Endometrial microvascular endothelial cells (primary cell): Measurements from ENCODE around the gene DFFB. TPM values are rescaled to one million over a fixed set of nuclear protein-coding genes. Genes with fewer than 3 reads are reported as not detected.

ENCODE experiments used
- in situ Hi-C: cut with HindIII; loops from 2 replicates; pipeline ENCODE4 v1.10.0; 2017; ENCODE audit warnings: low sequenced_read_pairs, low pct_unique_long_range_greater_than_20kb; ENCODE audit errors: inconsistent ontology term
- total RNA-seq: library from RNA; depleted of rRNA; stranded (reverse); fragments of >200 nt; gene quantifications from one replicate; pipeline ENCODE4 v1.2.3, GENCODE V29; 2015; ENCODE audit errors: inconsistent ontology term

Gene DFFB
- total RNA-seq, 1 donor from 2014 or later: 20.2 TPM

DNA sequence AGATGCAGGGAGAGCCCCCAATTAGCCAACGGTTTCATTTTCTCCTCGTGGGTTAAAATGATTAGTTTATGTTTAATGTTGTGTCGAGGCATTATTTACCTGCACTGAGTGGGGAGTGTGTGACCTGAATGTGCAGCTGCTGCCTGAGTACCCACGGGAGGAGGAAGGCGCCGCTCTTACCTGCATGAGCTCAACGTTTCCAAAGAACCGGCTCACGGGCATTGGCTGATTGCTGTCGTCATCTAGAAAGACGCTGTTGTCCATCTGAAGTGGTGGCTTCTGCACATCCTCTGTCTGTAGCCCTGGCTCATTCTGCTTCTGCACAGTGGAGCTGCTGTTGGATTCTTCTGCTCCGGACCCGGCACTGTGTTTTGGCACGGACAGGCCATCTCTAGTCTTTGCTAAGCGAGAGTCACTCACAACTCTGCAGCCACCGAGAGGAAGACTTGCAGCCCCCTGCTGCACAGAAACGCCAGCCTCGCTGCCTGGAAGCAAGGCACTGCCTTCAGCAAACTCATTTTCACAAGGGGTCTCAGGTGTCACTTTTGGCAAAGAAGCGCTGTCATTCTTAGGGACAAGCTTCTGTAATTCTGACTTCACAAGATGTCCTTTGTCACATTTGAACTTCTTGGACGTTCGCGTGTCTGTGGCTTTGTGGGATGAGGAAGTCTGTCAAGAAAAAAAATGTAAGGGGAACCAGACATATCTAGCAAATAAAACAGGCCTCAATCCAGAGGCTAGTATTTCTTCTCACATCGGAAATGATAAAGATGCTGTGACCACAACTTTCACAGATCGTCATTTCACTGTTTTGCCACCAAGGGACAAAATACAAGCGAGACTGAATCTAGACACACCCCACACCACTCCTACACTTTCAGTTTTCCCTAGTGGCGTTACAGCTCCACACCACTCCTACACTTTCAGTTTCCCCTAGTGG, 33.4 kb downstream of the DFFB start:
- in situ Hi-C loops: no loop called here

DNA sequence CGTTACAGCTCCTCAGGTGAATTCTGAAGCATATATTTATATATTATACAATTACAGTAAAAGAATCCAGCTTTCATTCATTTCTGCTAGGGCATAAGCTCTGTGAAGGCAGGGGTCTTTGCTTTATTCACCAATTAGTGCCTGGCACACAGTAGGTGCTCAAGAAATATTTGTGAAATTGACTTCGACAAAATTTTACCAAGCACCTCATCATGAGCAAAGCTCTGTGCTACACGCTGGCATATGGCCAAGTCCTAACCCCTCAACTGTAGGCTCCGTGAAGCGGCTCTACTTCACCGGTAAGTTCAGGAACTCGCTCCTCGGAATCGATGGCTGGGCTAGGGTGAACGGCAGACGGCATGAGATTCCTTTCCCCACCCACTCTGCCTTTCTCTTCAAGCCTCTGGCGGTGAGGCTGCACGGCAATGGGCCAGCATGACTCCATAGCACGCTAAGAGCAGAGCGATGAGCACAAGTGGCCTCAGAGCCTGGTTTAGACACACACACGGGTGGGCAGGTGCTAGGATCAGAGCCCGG, 34.1 kb downstream of the DFFB start:
- in situ Hi-C loops: no loop called here

DNA sequence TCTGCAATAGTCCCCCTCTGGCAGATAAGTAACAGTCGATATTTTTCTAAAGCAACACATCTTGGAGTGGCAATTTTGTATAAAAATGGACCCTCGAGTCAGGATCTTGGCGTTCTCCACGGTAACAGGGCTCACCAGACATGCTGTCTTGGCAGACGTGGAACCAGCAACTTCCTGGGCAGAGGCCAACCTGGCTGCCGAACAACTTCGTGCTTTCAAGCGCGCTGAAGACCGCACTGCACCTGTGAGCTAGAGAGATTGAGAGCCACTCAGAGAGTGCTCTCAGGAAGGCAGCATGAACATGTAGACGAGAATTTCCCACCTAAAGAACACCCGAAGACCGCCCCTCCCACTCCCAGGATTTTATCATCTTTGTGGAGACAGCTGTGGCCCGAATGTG, 35.5 kb downstream of the DFFB start:
- in situ Hi-C loops: no loop called here

DNA sequence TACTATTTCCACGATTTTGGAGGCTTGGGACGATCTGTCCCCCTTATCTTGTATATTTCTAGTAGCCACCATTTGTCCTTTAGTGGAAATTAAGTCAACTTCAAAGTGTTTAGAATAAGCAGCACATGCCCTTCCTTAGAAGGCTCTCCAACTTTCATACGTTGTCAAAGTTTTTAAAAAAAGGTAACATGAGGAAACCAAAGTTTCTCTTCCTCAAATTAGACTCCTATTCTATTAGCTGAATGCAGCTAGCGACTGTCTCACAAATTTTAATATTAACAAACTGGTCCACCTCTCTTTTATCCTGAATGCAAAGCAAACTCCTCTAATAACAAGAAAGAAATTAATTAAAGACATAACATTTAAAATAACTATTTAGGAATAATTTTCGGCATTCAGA, 35.9 kb downstream of the DFFB start:
- in situ Hi-C loops: no loop called here

DNA sequence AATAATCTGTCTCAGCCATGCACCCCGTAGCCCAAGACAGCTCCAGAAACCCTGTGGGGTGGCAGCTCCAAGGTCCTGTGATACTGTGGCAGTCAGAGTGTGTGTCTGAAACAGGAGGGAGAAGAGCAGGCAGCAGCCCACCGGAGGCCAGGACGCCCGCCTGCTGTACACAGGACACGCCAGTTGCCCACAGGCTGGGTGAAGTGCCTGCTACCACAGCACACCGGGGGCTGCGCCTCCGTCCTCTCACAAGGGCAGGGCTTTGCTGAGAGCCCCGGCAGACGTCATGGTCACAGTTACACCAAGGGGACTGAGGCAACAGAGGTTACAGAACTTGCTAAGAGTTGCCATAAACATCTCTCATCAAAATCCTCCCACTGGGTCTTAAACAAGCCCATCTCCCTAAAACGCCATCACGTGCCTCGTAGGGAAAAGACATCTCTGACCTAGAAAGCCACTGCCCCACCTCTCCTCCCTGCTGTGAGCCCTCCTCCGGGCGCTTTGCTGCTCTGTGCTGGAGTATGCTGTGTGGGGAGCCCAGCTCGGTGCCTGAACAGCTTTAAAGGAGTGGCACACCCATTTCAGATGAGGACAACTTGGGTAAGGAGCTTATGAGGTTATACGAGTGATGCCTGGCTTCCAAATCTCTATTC, 37.5 kb downstream of the DFFB start:
- in situ Hi-C loops: no loop called here

DNA sequence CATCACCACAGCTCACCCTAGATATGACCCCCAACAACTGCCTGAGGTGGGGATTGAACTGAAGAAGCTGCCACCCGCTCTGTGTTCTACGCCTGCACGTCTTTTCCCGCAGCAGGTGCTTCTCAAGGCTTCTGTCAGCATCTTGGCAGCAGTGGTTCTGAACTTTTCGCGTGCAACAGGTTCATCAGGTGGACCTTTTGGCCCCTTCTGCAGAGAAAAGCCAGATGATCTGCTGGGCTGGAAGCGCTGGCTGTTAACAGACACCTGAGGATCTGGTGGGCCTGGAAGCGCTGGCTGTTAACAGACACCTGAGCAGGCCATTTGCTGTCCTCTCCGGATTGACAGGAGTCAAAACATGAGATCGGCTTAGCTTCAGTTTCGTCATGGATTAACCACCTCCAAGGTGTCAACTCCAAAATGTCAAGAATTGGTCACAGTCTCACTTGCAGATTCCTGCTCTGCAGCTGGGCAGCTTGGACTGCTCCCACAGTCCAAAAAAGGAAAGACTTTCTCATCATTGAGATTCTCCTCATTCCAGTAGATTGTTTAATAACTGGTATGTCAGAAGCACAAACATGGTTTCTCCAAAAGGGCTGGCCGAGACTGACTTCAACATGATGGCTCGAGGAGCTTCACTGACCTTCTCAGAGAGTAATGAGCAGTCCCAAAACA, 38.1 kb downstream of the DFFB start:
- in situ Hi-C loops: no loop called here

DNA sequence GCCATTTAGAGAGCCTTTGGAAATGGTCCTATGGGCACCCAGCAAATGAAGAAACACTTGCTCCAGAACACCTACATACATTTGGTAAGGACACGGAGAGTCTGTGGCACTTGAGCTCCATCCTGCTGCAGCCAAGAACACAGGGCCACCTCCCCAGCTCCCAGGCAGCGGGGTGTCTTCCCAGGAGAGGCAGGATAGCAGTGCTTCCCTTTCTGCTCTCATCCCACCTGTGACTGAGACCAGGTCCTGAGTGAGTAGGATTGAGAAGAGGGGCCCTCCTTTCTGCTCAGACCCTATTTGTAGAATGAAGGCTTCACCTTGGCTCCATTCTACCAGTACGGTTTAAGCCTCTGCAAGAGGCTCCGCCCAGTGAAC, 38.7 kb downstream of the DFFB start:
- in situ Hi-C loops: no loop called here

DNA sequence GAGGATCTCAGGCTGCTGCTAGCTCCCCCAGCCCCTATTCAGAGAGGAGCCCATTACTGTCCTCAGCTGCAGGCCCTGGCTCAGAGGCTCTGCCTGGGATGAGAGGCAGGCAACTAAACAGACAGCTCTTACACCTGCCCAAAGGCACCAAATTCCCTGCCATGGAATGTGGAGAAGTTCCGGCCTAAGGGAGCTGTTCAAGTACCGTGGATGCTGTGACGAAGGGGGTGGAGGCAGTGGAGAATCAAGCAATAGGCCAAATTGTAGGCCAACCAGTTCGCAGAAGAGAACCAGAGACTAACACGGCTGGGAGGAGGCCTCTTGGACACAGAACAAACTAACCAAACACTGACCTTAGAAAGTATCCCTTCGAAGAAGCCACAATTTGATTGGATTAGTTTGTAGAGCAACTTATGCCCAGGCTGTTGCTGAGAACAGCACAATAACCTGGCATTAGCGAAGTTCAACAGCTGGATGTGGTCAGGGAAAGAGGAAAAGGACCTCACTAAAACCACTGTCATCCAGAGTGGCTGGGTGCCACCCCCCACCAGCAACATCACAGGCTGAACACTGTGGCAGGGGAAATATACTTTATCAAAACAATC, 39.2 kb downstream of the DFFB start:
- in situ Hi-C loops: no loop called here

DNA sequence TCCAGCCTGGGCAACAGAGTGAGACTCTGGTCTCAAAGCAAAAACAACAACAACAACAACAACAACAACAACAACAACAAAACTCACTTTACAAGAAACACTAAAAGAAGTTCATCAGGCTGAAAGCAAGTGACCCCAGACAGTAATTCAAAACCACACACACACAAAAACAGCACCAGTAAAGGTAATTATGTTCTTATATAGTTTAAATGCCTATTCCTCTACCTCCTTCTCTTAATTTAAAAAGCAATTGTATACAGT, 41.1 kb downstream of the DFFB start:
- in situ Hi-C loops: no loop called here

DNA sequence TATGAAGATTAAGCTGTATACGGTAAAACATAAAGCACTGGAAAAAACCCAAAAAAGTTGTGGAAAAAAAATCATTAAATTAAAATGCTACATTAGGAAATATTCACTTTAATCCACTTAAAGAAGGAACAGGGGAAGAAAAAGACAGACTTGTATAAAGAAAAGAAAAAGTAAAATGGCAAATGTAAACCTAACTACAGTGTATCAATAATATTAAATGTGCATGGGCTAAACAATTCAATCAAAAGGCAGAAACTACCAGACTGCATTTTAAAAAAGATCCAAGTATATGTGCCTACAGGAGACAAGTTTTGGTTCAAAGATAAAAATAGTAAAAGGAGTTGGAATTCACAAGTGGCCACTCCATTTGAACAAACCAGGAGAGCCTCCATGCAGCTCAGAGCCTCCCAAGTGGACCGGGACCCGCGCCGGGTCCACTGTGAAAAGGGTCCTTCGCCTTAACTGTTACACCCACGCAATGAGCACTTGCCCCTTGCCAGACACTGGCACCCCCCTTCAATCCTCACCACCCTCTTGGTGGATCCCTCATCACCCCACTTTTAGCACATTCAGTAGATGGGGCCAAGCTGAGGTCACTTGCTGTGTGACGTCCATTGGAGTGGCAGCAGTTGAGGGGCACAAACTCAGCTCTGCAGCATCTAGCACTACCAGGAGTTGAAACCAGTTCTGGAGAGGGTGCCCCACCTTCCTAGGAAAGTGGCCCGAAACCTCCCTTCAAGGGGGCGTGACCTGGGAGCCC, 41.9 kb downstream of the DFFB start:
- in situ Hi-C loops: no loop called here

DNA sequence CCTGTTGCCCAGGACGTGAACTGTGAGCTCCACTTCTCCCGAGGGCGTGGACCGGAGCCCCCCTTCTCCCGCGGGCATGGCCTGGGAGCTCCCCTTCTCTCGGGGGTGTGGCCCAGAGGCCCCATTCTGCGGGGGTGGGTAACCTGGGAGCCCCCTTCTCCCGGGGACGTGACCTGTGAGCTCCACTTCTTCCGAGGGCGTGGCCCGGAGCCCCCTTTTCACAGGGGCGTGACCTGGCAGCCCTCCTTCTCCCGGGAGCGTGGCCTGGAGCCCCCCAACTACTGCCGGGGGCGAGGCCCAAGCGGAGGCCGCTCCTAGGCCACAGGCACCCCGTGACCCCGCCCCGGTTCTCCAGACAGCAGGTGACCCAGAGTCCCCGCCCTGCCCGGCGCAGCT, 42.5 kb downstream of the DFFB start:
- in situ Hi-C loops: no loop called here

DNA sequence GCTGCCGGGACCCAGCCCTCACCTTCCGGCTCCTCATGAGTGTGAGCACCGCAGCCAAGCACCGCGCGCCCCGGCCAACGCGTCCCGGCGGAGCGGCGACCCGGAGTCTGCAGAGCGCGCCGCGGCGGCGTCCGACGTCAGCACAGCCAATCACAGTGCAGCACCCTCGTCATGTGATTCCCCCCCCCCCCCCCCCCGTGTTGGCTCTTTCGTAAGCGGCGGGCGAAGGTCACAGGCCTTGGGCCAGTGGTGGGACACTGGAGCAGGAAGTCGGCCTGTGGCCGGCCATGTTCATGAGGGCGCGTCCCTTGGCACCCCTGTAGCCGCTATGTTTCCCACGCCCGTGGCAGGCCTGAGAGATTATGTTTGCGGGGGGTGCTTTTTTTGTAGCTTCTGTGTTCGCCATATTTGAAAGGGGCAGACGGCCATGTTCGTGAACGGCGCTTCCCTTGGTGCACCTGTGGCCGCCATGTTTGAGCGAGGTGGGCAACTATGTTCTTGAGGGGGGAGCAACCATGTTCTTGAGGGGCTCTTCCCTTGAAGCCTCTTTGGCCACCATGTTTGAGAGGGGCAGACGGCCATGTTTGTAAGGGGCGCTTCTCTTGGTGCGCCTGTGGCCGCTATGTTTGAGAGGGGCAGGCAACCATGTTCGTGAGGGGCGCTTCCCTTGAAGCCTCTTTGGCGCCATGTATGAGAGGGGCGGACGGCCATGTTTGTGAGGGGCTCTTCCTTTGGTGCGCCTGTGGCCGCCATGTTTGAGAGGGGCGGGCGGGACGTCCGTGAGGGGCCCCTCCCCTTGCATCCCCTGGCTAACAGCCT, 43.1 kb downstream of the DFFB start, which contains the start of gene C1orf174:
Gene C1orf174 (minus strand): TSS at position 123 of the 819 bp plus-strand sequence. CDS start 86 bp downstream, at position 37.
- in situ Hi-C loops: no loop called here

DNA sequence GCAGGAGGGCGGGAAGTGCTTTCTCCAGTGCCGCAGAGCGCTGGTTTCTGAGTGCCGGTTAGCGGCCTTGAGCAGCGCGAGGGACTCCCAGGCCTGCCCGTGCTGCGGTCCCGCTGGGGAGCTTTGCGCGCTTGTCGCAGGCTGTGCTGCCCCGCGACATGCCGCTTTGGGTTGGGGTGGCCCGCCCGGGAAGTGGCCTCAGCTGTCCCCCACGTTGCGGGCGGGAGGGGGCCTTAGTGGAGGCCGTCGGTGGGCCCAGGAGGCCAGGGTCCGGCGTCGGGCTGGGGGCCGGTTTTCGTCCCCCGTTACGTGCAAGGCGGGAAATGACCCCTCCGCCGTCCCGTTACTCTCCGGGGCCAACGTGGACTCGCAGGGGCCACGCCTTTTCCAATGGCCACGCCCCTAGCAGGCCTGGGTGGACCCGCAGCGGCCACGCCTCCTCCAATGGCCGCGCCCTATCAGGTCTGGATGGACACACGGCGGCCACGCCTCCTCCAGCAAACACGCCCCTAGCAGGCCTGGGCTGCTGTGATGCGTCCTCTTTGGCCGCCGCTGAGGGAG, 43.8 kb downstream of the DFFB start:
- in situ Hi-C loops: no loop called here

DNA sequence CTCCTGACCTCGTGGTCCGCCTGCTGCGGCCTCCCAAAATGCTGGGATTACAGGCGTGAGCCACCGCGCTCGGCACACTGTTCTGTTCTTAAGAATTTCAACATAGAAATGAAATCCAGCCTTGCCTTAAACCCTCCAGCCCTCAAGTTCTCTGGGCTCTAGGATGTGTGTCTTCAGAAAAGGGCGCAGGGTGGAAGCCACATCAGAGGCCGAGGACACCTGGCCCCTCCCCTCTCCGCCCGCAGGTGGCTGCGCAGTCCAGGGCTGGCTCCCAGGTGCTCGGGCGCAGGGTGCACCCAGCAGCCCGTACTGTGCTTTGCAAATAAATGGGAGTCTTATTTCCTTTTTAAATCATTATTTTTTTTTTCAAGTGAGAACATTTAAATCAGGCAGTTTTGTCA, 44.8 kb downstream of the DFFB start:
- in situ Hi-C loops: no loop called here

DNA sequence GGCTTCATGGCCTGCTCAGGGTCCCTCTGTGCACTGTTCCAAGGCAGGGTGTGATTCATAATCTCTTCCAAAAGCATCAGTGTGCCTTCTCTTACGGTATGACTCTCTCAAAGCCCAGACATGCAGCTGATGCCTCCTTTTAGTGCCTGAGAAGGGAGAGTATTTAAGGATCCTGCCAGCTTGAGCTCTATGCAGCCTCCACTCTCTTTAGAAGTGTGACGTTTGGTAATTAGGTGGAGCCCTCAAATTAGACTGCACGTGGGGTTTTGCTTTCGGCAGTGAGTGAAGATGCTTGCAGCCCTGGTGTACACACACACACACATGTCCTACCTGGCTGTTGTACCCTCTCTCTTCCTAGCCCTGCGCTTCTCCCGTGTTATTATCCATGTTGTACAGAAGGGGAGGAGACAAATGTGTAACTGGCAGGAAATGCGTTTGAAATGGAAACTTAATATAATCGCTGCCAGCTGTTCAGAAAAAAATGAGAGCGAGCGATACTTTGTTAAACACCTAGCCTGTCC, 45.4 kb downstream of the DFFB start:
- in situ Hi-C loops: no loop called here

DNA sequence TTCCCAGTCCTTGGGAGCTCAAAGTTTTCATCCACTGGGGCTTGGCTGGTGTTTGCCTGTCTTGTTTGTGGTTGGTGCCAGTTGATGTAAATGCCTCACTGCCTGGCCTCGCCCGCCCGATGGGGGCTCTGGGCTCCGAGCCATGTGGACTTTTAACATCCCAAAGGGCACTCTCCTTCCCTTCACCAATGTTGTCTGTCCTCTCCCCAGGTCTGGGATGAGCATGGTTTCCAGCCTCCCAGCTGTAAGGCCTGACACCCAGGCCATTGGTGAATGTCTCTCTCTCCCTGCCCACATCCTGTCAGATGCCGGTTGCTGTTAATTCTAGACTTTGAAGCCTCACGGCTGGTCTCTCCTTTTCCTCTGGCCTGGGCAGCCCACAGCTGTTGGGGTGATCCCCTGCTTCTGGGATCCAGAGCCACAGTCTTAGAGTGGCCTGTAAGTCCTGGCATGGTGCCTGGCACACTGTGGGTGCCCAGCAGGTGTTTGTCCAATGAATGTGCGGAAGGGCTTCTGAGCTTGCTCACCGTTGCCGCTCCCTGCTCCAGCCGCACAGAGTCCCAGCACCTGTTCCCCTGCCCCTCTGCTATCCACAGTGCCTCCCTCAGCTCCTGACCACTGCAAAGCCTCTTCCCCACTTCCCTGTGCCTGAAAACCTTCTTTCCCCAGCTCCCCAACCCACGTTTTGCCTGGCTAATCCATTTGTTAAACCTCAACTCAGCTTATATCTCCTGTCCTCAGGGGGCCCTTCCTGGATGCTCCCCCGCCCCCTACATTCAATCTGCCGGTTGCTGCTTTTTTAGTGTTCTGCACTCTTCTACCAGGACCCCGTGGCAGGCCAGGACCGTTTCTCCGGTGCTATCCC, 46.1 kb downstream of the DFFB start:
- in situ Hi-C loops: no loop called here
